Lower leg skin (tissue), 4 donors: Measurements from ENCODE around the gene CTBP1. TPM values are rescaled to one million over a fixed set of nuclear protein-coding genes. Genes with fewer than 3 reads are reported as not detected.

Source experiments
- DNase-seq, 2 donors: peaks; one replicate each; pipeline ENCODE4 v3.0.0-alpha.2; 2019; ENCODE audit warnings: low spot score in 2 of 2
- H3K4me3 ChIP-seq: fragments of 200-600 bp; sonication (generic); 2 replicates; pipeline ENCODE4 v1.5.1; 2017; ENCODE audit warnings: mild to moderate bottlenecking, low read depth; ENCODE audit not compliant: poor library complexity, severe bottlenecking
- POLR2A ChIP-seq, 2 donors: fragments of 450-650 bp; IDR thresholded peaks; one replicate each; pipeline ENCODE4 v1.6.1; 2016 to 2017; ENCODE audit warnings: antibody characterized with exemption in 2 of 2, mild to moderate bottlenecking in 1 of 2, moderate library complexity in 1 of 2
- WGBS, 2 donors: methylation state at CpG; one replicate each; pipeline ENCODE4 v1.1.5; 2018; 5-methylcytosine and 5-hydroxymethylcytosine counted together
- intact Hi-C: fragments of 100-400 bp; cut with DNase I; formaldehyde crosslinking; loops from one replicate; pipeline ENCODE4 v1.15.0; 2023; ENCODE audit warnings: low total_unique reads
- total RNA-seq, 4 donors: library from RNA; depleted of rRNA; stranded (reverse); fragments of >200 nt; gene quantifications; one replicate each; pipeline ENCODE4 v1.1.0, GENCODE V29; 2016
- TF ChIP-seq, protein P1 (sequence below), 3 donors: fragments of 450-650 bp; IDR thresholded peaks; one replicate each; pipeline ENCODE4 v1.5.1; 2016; ENCODE audit warnings: antibody characterized with exemption in 3 of 3, mild to moderate bottlenecking in 3 of 3, moderate library complexity in 2 of 3

Gene CTBP1
- total RNA-seq, 4 donors from 2014 or later, result 124 to 195 (median 148) TPM

DNA sequence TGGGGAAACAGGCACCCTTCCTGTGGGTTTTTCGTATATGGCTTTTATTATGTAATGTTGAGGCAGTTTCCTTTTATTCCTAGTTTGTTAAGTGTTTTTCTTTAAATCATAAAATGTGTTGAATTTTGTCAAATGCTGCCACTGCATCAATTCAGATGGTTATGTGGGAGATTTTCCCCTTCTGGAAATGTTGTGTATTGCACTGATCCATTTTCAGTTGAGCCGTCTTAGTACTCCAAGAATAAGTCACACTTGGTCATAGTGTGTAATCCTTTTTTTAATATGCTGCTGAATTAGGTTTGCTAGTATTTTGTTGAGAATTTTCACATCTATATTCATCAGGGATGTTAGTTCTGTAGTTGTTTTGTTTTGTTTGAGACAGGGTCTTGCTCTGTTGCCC, 9.5 kb upstream of the CTBP1 start:
- whole genome bisulfite sequencing, 2 donors, result 86 to 93% methylated on average over 2 of the region's 2 CpGs
- no peak overlapping the region for H3K4me3 ChIP-seq
- TF ChIP-seq, protein P1, sequence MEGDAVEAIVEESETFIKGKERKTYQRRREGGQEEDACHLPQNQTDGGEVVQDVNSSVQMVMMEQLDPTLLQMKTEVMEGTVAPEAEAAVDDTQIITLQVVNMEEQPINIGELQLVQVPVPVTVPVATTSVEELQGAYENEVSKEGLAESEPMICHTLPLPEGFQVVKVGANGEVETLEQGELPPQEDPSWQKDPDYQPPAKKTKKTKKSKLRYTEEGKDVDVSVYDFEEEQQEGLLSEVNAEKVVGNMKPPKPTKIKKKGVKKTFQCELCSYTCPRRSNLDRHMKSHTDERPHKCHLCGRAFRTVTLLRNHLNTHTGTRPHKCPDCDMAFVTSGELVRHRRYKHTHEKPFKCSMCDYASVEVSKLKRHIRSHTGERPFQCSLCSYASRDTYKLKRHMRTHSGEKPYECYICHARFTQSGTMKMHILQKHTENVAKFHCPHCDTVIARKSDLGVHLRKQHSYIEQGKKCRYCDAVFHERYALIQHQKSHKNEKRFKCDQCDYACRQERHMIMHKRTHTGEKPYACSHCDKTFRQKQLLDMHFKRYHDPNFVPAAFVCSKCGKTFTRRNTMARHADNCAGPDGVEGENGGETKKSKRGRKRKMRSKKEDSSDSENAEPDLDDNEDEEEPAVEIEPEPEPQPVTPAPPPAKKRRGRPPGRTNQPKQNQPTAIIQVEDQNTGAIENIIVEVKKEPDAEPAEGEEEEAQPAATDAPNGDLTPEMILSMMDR (IDR thresholded peaks at IDR 0.05), result no peak
- TF ChIP-seq POLR2A (IDR thresholded peaks at IDR 0.05), result no peak
- no peak for DNase-seq
- intact Hi-C loops, result no loop called here

DNA sequence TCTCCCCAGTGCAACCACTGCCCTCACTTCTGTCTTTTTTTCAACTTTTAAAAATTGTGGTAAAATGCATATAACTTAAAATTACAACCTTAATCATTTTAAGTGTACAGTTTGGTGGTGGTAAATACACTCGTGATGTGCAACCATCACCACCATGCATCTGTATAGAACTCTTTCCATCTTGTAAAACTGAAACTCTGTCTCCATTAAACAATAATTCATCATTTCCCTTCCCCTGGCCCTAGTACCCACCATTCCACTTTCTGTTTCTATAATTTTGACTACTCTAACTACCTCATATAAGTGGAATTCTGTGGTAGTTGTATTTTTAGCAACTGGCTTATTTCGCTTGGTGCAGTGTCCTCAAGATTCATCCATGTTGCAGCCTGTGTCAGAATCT, 6.8 kb upstream of the CTBP1 start:
- intact Hi-C loops, result no loop called here

DNA sequence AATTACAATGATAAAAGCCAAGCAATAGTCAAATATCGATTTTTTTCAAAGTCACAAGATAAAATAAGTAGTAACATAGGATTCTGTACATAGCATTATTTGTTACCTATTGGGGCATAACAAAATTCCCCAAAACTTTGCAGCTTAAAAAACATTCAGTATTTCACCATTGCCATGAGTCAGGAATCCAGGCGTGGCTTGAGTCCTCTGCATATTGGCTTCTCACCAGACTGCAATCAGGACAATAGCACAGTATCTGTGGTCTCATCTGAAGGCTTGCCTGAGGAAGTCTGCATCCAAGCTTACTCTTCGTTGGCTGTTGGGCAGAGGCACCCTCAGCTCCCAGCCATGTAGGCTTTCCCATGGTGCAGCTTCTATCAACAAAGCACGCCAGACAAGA, 6.2 kb upstream of the CTBP1 start:
- TF ChIP-seq, protein P1 (IDR thresholded peaks at IDR 0.05), result no peak
- no peak for TF ChIP-seq POLR2A (IDR thresholded peaks at IDR 0.05)
- no peak overlapping the region for H3K4me3 ChIP-seq
- intact Hi-C loops, result no loop called here
- WGBS, 2 donors, result 81 to 92% methylated on average over 4 of the region's 4 CpGs
- peak in 1 of 2 donors; percentile 31 for DNase-seq

More for the DNA sequence above, 6.8 kb upstream of the CTBP1 start:
- DNase-seq, result no peak
- H3K4me3 ChIP-seq, result no peak overlapping the region
- WGBS, 2 donors, result 84 to 96% methylated on average over 2 of the region's 2 CpGs
- TF ChIP-seq, protein P1 (IDR thresholded peaks at IDR 0.05), result no peak
- no peak for TF ChIP-seq POLR2A (IDR thresholded peaks at IDR 0.05)

DNA sequence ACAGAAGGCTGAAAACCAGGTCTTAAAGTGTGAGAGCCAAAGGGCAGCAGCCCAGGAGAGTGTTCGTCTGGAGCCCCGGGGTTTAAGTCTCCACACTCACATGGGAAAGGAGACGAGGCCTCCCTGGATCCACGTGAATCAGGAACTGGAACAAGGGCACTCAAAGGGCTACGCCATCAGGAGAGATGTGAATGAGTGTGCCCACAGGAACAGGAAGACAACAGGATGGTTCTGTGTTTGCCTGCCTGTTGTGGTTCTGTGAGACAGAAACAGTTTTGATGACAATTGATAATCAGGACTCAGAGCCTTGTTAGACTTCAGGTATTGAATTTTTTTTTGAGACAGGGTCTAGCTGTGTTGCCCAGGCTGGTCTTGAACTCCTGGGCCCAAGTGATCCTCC, 4.9 kb upstream of the CTBP1 start:
- intact Hi-C loops, result no loop called here
- TF ChIP-seq POLR2A (IDR thresholded peaks at IDR 0.05), result no peak
- TF ChIP-seq, protein P1 (IDR thresholded peaks at IDR 0.05), result no peak
- 93 to 98% methylated on average over 5 of the region's 5 CpGs for WGBS, 2 donors
- H3K4me3 ChIP-seq, result no peak overlapping the region
- peak in 1 of 2 donors; percentile 29 for DNase-seq

DNA sequence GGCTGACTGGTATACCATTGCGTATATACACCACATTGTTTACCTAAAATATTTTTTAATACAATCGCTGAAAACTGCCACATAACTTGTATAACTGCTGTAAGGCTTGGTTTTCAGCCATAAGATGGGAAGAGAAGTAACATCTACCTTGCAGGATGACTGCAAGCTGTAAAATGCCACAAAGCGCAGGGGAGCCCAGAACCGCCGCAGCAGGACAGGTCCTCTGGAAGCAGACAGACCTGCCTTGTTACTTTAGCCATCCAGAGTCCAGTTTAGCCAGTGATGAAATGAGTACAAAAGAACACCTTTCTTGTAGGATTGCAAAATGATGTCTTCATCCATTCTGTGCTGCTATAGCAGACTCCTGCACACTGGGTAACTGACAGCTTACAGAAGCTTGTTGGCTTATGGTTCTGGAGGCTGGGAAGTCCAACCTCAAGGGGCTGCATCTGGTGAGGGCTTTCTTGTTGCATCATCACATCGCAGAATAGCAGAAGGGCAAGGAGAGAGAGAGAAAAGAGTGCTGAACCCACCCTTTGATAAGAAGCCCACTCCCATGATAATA, 4.1 kb upstream of the CTBP1 start:
- TF ChIP-seq, protein P1 (IDR thresholded peaks at IDR 0.05), result no peak
- no peak for TF ChIP-seq POLR2A (IDR thresholded peaks at IDR 0.05)
- WGBS, 2 donors, result 96 to 100% methylated on average over 6 of the region's 6 CpGs
- intact Hi-C loops, result no loop called here
- DNase-seq, result no peak
- no peak overlapping the region for H3K4me3 ChIP-seq

DNA sequence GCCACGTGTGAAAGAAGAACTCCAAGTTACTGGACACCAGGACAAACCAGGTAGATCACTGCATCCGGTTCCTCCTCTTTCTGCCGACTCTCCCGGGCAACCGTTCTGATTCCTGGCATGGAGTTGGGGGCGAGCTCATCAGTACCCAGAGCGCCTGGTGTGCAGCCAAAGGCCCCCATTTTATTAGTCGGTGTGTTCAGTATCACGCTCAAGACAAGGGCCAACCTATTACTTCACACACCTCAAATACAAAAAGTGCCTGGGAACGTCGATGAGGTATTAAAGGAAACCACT, 2.8 kb upstream of the CTBP1 start:
- TF ChIP-seq POLR2A (IDR thresholded peaks at IDR 0.05), result no peak
- TF ChIP-seq, protein P1 (IDR thresholded peaks at IDR 0.05), result no peak
- DNase-seq, result no peak
- intact Hi-C loops, result no loop called here
- WGBS, 2 donors, result 95 to 98% methylated on average over 11 of the region's 11 CpGs
- no peak overlapping the region for H3K4me3 ChIP-seq
